HL-60 (cell line): Measurements from ENCODE around the gene NFIB.

ENCODE experiments used
- POLR2AphosphoS5 ChIP-seq: IDR thresholded peaks from 2 replicates; pipeline ENCODE4 v1.6.1; 2012; ENCODE audit warnings: low read depth
- TF ChIP-seq, protein P1 (sequence below): IDR thresholded peaks from one replicate; pipeline ENCODE4 v1.5.1; 2011; ENCODE audit warnings: low read length, control low read depth, inconsistent platforms; ENCODE audit not compliant: insufficient read depth
- TF ChIP-seq, protein P2 (sequence below): IDR thresholded peaks from 2 replicates; pipeline ENCODE4 v1.6.1; 2012; ENCODE audit warnings: low read depth; ENCODE audit not compliant: insufficient replicate concordance

DNA sequence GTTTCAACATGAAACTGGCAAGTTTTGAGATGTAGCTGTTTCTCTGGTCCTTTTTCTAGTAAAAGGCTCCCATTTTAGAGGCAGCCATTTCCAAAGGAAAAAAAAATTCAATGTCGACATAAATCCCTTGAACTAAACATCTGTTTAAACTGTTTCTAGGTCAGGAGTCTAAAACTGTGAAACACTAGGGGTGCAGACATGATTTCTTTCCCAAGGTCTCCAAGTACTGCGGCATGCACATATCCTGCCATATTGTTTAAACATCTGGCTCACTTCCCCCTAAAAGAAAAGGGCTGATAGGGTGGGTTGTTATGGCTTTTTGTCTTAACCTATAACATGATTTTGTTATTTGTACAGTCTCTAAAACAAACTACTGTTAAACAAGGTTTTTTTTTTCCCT lies 51.1 kb downstream of the NFIB start:
- TF ChIP-seq, protein P1, sequence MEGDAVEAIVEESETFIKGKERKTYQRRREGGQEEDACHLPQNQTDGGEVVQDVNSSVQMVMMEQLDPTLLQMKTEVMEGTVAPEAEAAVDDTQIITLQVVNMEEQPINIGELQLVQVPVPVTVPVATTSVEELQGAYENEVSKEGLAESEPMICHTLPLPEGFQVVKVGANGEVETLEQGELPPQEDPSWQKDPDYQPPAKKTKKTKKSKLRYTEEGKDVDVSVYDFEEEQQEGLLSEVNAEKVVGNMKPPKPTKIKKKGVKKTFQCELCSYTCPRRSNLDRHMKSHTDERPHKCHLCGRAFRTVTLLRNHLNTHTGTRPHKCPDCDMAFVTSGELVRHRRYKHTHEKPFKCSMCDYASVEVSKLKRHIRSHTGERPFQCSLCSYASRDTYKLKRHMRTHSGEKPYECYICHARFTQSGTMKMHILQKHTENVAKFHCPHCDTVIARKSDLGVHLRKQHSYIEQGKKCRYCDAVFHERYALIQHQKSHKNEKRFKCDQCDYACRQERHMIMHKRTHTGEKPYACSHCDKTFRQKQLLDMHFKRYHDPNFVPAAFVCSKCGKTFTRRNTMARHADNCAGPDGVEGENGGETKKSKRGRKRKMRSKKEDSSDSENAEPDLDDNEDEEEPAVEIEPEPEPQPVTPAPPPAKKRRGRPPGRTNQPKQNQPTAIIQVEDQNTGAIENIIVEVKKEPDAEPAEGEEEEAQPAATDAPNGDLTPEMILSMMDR, result no peak
- TF ChIP-seq, protein P2, sequence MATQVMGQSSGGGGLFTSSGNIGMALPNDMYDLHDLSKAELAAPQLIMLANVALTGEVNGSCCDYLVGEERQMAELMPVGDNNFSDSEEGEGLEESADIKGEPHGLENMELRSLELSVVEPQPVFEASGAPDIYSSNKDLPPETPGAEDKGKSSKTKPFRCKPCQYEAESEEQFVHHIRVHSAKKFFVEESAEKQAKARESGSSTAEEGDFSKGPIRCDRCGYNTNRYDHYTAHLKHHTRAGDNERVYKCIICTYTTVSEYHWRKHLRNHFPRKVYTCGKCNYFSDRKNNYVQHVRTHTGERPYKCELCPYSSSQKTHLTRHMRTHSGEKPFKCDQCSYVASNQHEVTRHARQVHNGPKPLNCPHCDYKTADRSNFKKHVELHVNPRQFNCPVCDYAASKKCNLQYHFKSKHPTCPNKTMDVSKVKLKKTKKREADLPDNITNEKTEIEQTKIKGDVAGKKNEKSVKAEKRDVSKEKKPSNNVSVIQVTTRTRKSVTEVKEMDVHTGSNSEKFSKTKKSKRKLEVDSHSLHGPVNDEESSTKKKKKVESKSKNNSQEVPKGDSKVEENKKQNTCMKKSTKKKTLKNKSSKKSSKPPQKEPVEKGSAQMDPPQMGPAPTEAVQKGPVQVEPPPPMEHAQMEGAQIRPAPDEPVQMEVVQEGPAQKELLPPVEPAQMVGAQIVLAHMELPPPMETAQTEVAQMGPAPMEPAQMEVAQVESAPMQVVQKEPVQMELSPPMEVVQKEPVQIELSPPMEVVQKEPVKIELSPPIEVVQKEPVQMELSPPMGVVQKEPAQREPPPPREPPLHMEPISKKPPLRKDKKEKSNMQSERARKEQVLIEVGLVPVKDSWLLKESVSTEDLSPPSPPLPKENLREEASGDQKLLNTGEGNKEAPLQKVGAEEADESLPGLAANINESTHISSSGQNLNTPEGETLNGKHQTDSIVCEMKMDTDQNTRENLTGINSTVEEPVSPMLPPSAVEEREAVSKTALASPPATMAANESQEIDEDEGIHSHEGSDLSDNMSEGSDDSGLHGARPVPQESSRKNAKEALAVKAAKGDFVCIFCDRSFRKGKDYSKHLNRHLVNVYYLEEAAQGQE, result no peak
- TF ChIP-seq POLR2AphosphoS5, result no peak
